AG04449 (cell line): ENCODE results near the gene CDC42EP1.
"Not testable (repeated sequence)": the region's sequence is repeated elsewhere in the genome, so short reads cannot be mapped to it uniquely, and the experiment has no call there.

ENCODE experiments used
- CTCF ChIA-PET: fragments of 350-600 bp; formaldehyde crosslinking; extraction: SDS; loops from one replicate; lab custom pipeline; 2021; ENCODE audit warnings: antibody characterized with exemption; lab: Yijun Ruan, JAX
- POLR2A ChIA-PET: fragments of 400-600, 350-600 bp; formaldehyde crosslinking; extraction: SDS; loops from one replicate; lab custom pipeline; 2020; ENCODE audit warnings: antibody characterized with exemption, inconsistent platforms; lab: Yijun Ruan, JAX
- DNase-seq: peaks from one replicate; pipeline ENCODE4 v3.0.0-alpha.2; 2010; ENCODE audit warnings: low read depth, low spot score
- H3K4me3 ChIP-seq: 2 replicates; pipeline ENCODE4 v1.5.1; 2011; ENCODE audit warnings: low read depth, mild to moderate bottlenecking, control low read depth, low read length
- TF ChIP-seq, protein P1 (sequence below): IDR thresholded peaks from one replicate; pipeline ENCODE4 v1.5.1; 2011; ENCODE audit warnings: mild to moderate bottlenecking, moderate library complexity, low read length, control low read depth, inconsistent platforms; ENCODE audit not compliant: insufficient read depth; ENCODE audit errors: missing control alignments

Gene CDC42EP1

DNA sequence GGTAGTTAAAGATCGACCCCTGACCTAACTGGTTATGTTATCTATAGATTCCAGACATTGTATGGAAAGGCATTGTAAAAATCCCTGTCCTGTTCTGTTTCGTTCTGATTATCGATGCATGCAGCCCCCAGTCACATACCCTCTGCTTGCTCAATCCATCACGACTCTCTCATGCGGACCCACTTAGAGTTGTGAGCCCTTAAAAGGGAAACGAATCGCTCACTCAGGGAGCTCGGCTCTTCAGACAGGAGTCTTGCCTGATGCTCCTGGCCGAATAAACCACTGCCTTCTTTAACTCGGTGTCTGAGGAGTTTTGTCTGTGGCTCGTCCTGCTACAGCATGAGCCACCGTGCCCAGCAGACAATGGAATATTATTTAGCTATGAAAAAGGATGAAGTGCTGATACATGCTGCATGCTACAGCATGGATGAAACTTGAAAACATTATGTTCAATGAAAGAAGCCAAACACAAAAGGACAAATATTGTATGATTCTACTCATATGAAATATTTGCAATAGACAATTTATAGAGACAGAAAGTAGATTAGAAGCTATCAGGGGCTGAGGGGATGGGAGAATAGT is 31.6 kb downstream of the CDC42EP1 start:
- TF ChIP-seq, protein P1, sequence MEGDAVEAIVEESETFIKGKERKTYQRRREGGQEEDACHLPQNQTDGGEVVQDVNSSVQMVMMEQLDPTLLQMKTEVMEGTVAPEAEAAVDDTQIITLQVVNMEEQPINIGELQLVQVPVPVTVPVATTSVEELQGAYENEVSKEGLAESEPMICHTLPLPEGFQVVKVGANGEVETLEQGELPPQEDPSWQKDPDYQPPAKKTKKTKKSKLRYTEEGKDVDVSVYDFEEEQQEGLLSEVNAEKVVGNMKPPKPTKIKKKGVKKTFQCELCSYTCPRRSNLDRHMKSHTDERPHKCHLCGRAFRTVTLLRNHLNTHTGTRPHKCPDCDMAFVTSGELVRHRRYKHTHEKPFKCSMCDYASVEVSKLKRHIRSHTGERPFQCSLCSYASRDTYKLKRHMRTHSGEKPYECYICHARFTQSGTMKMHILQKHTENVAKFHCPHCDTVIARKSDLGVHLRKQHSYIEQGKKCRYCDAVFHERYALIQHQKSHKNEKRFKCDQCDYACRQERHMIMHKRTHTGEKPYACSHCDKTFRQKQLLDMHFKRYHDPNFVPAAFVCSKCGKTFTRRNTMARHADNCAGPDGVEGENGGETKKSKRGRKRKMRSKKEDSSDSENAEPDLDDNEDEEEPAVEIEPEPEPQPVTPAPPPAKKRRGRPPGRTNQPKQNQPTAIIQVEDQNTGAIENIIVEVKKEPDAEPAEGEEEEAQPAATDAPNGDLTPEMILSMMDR = no peak
- DNase-seq = no peak
- CTCF ChIA-PET = interaction anchor here (0.7 to 19.7 kb wide), 36 partner anchors 10 to 315 kb away, joined by 3 to 591 read pairs (median 4); partner anchors contain the start of genes CARD10, CDC42EP1, GGA1 and LGALS2
- H3K4me3 ChIP-seq = peak overlapping the region; percentile 32
- POLR2A ChIA-PET = interaction anchor here (0.6 to 1.5 kb wide), 6 partner anchors 10 to 28 kb away, joined by 3 to 8 read pairs (median 3); no protein-coding TSS in a partner anchor

DNA sequence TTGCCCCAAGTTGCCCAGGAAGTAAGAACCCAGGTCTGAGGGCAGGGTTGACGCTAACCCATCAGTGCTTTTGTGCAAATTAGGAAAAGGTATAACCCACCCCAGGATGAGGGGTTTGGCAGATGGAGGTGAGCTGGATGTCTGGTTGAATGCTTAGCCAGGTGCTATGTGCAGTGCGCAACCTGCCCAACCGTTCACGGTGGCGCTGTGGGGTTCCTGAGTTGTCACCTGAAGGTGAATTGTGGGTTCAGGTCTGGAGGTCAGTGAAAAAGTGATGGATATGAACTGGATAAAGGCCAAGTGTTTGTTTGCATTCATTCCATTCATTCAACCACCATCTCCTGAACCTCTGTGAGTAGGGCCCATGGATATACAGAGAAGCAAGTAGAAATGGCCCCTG is 34.0 kb downstream of the CDC42EP1 start:
- TF ChIP-seq, protein P1 = no peak
- CTCF ChIA-PET = interaction anchor here (1.0 to 19.7 kb wide), 6 partner anchors 11 to 122 kb away, joined by 3 to 591 read pairs (median 5); partner anchors contain the start of gene GGA1
- DNase-seq = no peak
- H3K4me3 ChIP-seq = no peak overlapping the region
- POLR2A ChIA-PET = no interaction called here

DNA sequence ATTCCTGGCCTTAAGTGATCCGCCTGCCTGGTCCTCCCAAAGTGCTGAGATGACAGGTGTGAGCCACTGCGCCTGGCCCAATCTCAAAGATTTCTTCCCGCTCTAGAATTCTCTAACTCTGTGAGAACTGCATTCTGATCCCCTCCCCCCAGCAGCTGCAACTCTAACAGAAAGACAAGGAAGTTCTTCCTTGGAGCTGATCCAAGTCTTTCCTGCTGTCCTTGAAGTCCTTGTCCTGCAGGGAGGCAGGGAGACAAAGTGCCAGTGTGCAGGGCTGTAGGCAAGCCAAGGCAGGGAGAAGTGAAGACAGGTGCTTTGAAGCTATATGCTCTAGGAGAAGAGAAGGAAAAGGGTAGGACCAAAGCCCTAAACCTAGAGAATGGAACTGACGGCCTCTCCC is 38.9 kb downstream of the CDC42EP1 start:
- ChIA-PET CTCF (interaction anchor here (4.2 to 13.7 kb wide), 3 partner anchors 8 to 54 kb away, joined by 41 to 297 read pairs (median 174); partner anchors contain the start of gene GGA1), POLR2A (no interaction called here)
- TF ChIP-seq, protein P1 = no peak
- H3K4me3 ChIP-seq = no peak overlapping the region
- no peak for DNase-seq

DNA sequence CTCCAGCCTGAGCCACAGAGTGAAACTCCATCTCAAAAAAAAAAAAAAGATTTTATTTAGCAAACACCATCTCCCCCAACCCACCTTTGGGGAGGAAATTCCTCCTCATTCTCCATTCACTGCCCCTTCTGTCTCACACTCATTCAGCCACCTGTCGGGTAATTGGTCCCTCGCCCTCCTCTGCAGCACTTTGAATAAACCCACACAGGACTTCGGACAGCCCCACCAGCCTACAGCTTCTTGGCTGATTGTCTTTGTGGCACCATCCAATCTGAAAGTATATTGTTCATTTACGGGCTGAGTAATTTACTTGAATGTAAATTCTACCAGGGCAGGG is 40.9 kb downstream of the CDC42EP1 start:
- TF ChIP-seq, protein P1 = no peak
- ChIA-PET POLR2A (no interaction called here), CTCF (interaction anchor here (1.0 to 13.7 kb wide), 4 partner anchors 10 to 129 kb away, joined by 3 to 297 read pairs (median 88); no protein-coding TSS in a partner anchor)
- H3K4me3 ChIP-seq = no peak overlapping the region; the same call in 1 of the 2 replicates
- DNase-seq = no peak

DNA sequence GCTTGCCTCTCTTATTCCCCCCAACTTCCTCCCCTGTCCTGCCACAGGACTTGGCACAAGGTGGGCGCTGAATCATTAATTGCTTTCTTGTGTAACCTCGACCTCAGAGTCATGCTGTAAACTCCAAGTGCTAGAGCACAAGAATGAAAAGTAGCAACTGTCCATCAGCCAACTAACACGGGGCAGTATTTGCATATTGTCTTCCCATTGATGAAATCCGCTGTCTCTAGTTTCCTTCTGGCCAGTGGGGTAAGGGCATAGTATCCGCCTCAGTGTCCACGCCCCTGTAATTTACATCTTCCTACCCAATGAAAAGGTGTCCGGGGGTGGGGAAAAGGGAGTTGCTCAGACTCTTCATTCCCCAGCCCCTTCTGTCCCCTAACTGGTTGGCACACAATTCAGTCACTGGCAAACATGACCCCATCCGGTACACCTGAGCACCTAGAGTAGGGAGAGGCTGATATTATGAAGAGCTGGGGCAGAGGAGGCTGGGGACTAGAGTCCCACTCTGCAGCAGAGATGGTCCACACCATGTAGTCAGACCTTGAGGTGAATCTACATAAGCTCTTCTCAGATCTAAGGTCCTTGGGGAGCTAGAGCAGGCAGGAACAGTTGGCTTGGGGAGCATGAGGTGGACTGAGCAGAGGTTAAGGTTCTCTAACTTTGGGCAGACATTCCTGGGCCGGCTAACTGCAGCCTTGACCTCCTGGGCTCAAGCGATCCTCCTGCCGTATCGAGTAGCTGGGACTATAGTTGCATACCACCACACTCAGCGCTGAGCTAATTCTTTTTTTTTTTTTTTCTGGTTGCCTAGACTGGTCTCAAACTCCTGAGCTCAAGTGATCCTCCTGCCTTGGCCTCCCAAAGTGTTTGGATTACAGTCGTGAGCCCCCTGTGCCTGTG is 41.5 kb downstream of the CDC42EP1 start:
- POLR2A ChIA-PET = interaction anchor here (0.5 to 0.6 kb wide), 2 partner anchors 9 to 10 kb away, joined by 3 read pairs; no protein-coding TSS in a partner anchor
- CTCF ChIA-PET = interaction anchor here (0.8 to 13.7 kb wide), 7 partner anchors 11 to 130 kb away, joined by 3 to 297 read pairs (median 3); no protein-coding TSS in a partner anchor
- no peak overlapping the region; the same call in 1 of the 2 replicates for H3K4me3 ChIP-seq
- no peak for DNase-seq
- TF ChIP-seq, protein P1 = no peak

DNA sequence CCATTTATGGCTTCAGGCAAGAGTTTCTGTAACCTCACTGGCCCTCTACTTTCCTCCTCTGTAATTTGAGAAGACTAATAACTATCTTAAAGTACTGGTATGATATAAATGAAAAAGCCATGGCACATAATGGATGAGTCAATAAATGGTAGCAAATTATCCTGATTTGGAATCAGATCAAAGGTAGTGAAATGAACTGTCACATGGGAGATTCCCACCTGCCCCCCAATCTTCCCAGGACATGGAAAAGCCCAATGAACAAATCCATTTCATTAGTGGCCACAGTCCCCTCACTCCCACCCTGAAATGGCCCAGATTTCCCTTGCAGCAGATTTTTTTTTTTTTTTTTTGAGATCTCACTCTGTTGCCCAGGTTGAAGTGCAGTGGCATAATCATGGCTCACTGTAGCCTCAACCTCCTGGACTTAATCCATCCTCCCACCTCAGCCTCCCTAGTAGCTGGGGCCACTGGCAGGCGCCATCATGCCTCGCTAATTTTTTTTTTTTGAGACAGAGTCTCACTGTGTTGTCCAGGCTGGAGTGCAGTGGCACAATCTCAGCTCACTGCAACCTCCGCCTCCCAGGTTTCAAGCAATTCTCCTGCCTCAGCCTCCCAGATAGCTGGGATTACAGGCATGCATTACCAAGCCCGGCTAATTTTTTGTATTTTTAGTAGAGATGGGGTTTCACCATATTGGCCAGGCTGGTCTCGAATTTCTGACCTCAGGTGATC is 42.4 kb downstream of the CDC42EP1 start:
- DNase-seq, POLR2A ChIA-PET, H3K4me3 ChIP-seq: not testable (repeated sequence)
- CTCF ChIA-PET = interaction anchor here (0.6 to 13.7 kb wide), 8 partner anchors 12 to 193 kb away, joined by 3 to 297 read pairs (median 3); no protein-coding TSS in a partner anchor
